Measurements from ENCODE around the gene GAS6.

GAS6 gene

GRCh38 chr13:113906571-113906970 lies 42.7 kb upstream of the GAS6 start:
- Histone ChIP-seq H3K27me3 (ENCODE audit: insufficient read depth, low read length) (no peaks in the 10 kb centered on the region), H3K14ac (ENCODE audit: low read length) (peak overlapping the region; percentile 35), H3K23ac (ENCODE audit: low read length) (no peak overlapping the region), H4K8ac (ENCODE audit: low read depth, low read length) (peak overlapping the region; percentile 22), H2AFZ (ENCODE audit: insufficient read depth, low read length, poor library complexity) (no peak overlapping the region), H3K4me2 (ENCODE audit: low read length) (no peak overlapping the region), H3K9me3 (ENCODE audit: insufficient read depth, low read depth, low read length) (no peaks in the 10 kb centered on the region), H3K36me3 (ENCODE audit: control insufficient read depth in 1 of 2, insufficient read depth in 2 of 2, low read length in 2 of 2) (no peaks in the 10 kb centered on the region), H3K27ac (ENCODE audit: low read depth, low read length) (no peak overlapping the region), H2BK12ac (ENCODE audit: low read length) (peak overlapping the region; percentile 83), H2AK5ac (ENCODE audit: low read length) (peak overlapping the region; percentile 83), H4K91ac (ENCODE audit: low read depth, low read length) (peak overlapping the region; percentile 82), H3K4me1 (ENCODE audit: control insufficient read depth in 1 of 2, insufficient read depth in 2 of 2, low read length in 2 of 2) (peaks cover 6 to 12% of the 10 kb centered on the region in 2 experiments), H3K79me1 (ENCODE audit: low read length) (peaks cover 9% of the 10 kb centered on the region), H2BK5ac (ENCODE audit: low read depth, low read length, poor library complexity) (peak overlapping the region; percentile 25), H4K12ac (ENCODE audit: low read depth, low read length) (no peak overlapping the region), H3K4ac (ENCODE audit: low read depth, low read length) (peak overlapping the region; percentile 24), H2BK120ac (ENCODE audit: insufficient read depth, low read length, poor library complexity) (peak overlapping the region; percentile 48), H3K18ac (ENCODE audit: low read length) (peak overlapping the region; percentile 67), H3K9ac (ENCODE audit: low read length) (no peak overlapping the region), H3K4me3 (ENCODE audit: low read depth, low read length) (no peak overlapping the region), H3K79me2 (ENCODE audit: control insufficient read depth, insufficient read depth, low read length, poor library complexity) (no peaks in the 10 kb centered on the region)
- DNase-seq, result no peak
- WGBS (ENCODE audit: extremely low coverage, insufficient coverage, insufficient read length), result no CpG with 5 or more reads among the region's 4 CpGs

- H4K91ac ChIP-seq (ENCODE audit: low read depth, low read length), result peak overlapping the region; percentile 55
- H3K9ac ChIP-seq (ENCODE audit: low read length), result no peak overlapping the region
- no peak overlapping the region for H3K27ac ChIP-seq (ENCODE audit: low read depth, low read length)
- no peaks in the 10 kb centered on the region for H3K79me2 ChIP-seq (ENCODE audit: control insufficient read depth, insufficient read depth, low read length, poor library complexity)
- H3K4me2 ChIP-seq (ENCODE audit: low read length), result no peak overlapping the region
- peak overlapping the region; percentile 61 for H2BK12ac ChIP-seq (ENCODE audit: low read length)
- H2BK5ac ChIP-seq (ENCODE audit: low read depth, low read length, poor library complexity), result no peak overlapping the region
- H3K18ac ChIP-seq (ENCODE audit: low read length), result no peak overlapping the region
- H2AK5ac ChIP-seq (ENCODE audit: low read length), result peak overlapping the region; percentile 84
- no peaks in the 10 kb centered on the region for H3K36me3 ChIP-seq (ENCODE audit: control insufficient read depth in 1 of 2, insufficient read depth in 2 of 2, low read length in 2 of 2)
- no peak overlapping the region for H3K4me3 ChIP-seq (ENCODE audit: low read depth, low read length)
- peaks cover 9% of the 10 kb centered on the region for H3K79me1 ChIP-seq (ENCODE audit: low read length)
- H4K8ac ChIP-seq (ENCODE audit: low read depth, low read length), result no peak overlapping the region
- H3K23ac ChIP-seq (ENCODE audit: low read length), result no peak overlapping the region
- H2BK120ac ChIP-seq (ENCODE audit: insufficient read depth, low read length, poor library complexity), result no peak overlapping the region
- DNase-seq, result no peak
- H3K9me3 ChIP-seq (ENCODE audit: insufficient read depth, low read depth, low read length), result no peaks in the 10 kb centered on the region
- no peak overlapping the region for H4K12ac ChIP-seq (ENCODE audit: low read depth, low read length)
- no peak overlapping the region for H2AFZ ChIP-seq (ENCODE audit: insufficient read depth, low read length, poor library complexity)
- no peak overlapping the region for H3K14ac ChIP-seq (ENCODE audit: low read length)
- no peaks in the 10 kb centered on the region for H3K27me3 ChIP-seq (ENCODE audit: insufficient read depth, low read length)
- WGBS (ENCODE audit: extremely low coverage, insufficient coverage, insufficient read length), result no CpG with 5 or more reads among the region's 8 CpGs
- no peak overlapping the region for H3K4ac ChIP-seq (ENCODE audit: low read depth, low read length)
- H3K4me1 ChIP-seq (ENCODE audit: control insufficient read depth in 1 of 2, insufficient read depth in 2 of 2, low read length in 2 of 2), result peaks cover 6 to 12% of the 10 kb centered on the region in 2 experiments
Measured at GRCh38 chr13:113905942-113906341, 42.1 kb upstream of the GAS6 start.

- H2BK12ac ChIP-seq (ENCODE audit: low read length), result no peak overlapping the region
- no peak overlapping the region for H3K14ac ChIP-seq (ENCODE audit: low read length)
- no peak overlapping the region for H2BK5ac ChIP-seq (ENCODE audit: low read depth, low read length, poor library complexity)
- H3K27ac ChIP-seq (ENCODE audit: low read depth, low read length), result no peak overlapping the region
- H3K4me1 ChIP-seq (ENCODE audit: control insufficient read depth in 1 of 2, insufficient read depth in 2 of 2, low read length in 2 of 2), result peaks cover 6 to 12% of the 10 kb centered on the region in 2 experiments
- H2AFZ ChIP-seq (ENCODE audit: insufficient read depth, low read length, poor library complexity), result no peak overlapping the region
- DNase-seq, result no peak
- no peak overlapping the region for H3K4me2 ChIP-seq (ENCODE audit: low read length)
- H3K18ac ChIP-seq (ENCODE audit: low read length), result no peak overlapping the region
- H2AK5ac ChIP-seq (ENCODE audit: low read length), result no peak overlapping the region
- H2BK120ac ChIP-seq (ENCODE audit: insufficient read depth, low read length, poor library complexity), result no peak overlapping the region
- no peak overlapping the region for H4K8ac ChIP-seq (ENCODE audit: low read depth, low read length)
- peaks cover 9% of the 10 kb centered on the region for H3K79me1 ChIP-seq (ENCODE audit: low read length)
- H3K4ac ChIP-seq (ENCODE audit: low read depth, low read length), result no peak overlapping the region
- H4K91ac ChIP-seq (ENCODE audit: low read depth, low read length), result no peak overlapping the region
- no peak overlapping the region for H3K4me3 ChIP-seq (ENCODE audit: low read depth, low read length)
- no peaks in the 10 kb centered on the region for H3K36me3 ChIP-seq (ENCODE audit: control insufficient read depth in 1 of 2, insufficient read depth in 2 of 2, low read length in 2 of 2)
- WGBS (ENCODE audit: extremely low coverage, insufficient coverage, insufficient read length), result no CpG with 5 or more reads among the region's 9 CpGs
- peak overlapping the region; percentile 52 for H3K23ac ChIP-seq (ENCODE audit: low read length)
- no peak overlapping the region for H4K12ac ChIP-seq (ENCODE audit: low read depth, low read length)
- H3K9ac ChIP-seq (ENCODE audit: low read length), result peak overlapping the region; percentile 24
- H3K9me3 ChIP-seq (ENCODE audit: insufficient read depth, low read depth, low read length), result no peaks in the 10 kb centered on the region
- no peaks in the 10 kb centered on the region for H3K27me3 ChIP-seq (ENCODE audit: insufficient read depth, low read length)
- no peaks in the 10 kb centered on the region for H3K79me2 ChIP-seq (ENCODE audit: control insufficient read depth, insufficient read depth, low read length, poor library complexity)
Measured at GRCh38 chr13:113905018-113905417, 41.1 kb upstream of the GAS6 start.

GRCh38 chr13:113904411-113904810 lies 40.5 kb upstream of the GAS6 start:
- Histone ChIP-seq H3K14ac (ENCODE audit: low read length) (no peak overlapping the region), H2BK120ac (ENCODE audit: insufficient read depth, low read length, poor library complexity) (no peak overlapping the region), H4K8ac (ENCODE audit: low read depth, low read length) (no peak overlapping the region), H2AK5ac (ENCODE audit: low read length) (no peak overlapping the region), H3K4me1 (ENCODE audit: control insufficient read depth in 1 of 2, insufficient read depth in 2 of 2, low read length in 2 of 2) (peaks cover 6 to 12% of the 10 kb centered on the region in 2 experiments), H3K27me3 (ENCODE audit: insufficient read depth, low read length) (no peaks in the 10 kb centered on the region), H2BK12ac (ENCODE audit: low read length) (no peak overlapping the region), H2BK5ac (ENCODE audit: low read depth, low read length, poor library complexity) (no peak overlapping the region), H3K4ac (ENCODE audit: low read depth, low read length) (no peak overlapping the region), H4K91ac (ENCODE audit: low read depth, low read length) (no peak overlapping the region), H3K9ac (ENCODE audit: low read length) (no peak overlapping the region), H3K79me1 (ENCODE audit: low read length) (peaks cover 9% of the 10 kb centered on the region), H3K36me3 (ENCODE audit: control insufficient read depth in 1 of 2, insufficient read depth in 2 of 2, low read length in 2 of 2) (no peaks in the 10 kb centered on the region), H3K4me3 (ENCODE audit: low read depth, low read length) (no peak overlapping the region), H3K23ac (ENCODE audit: low read length) (no peak overlapping the region), H3K18ac (ENCODE audit: low read length) (no peak overlapping the region), H3K79me2 (ENCODE audit: control insufficient read depth, insufficient read depth, low read length, poor library complexity) (no peaks in the 10 kb centered on the region), H4K12ac (ENCODE audit: low read depth, low read length) (no peak overlapping the region), H3K27ac (ENCODE audit: low read depth, low read length) (no peak overlapping the region), H3K9me3 (ENCODE audit: insufficient read depth, low read depth, low read length) (no peaks in the 10 kb centered on the region), H3K4me2 (ENCODE audit: low read length) (no peak overlapping the region), H2AFZ (ENCODE audit: insufficient read depth, low read length, poor library complexity) (no peak overlapping the region)
- DNase-seq, result no peak
- no CpG with 5 or more reads among the region's 8 CpGs for WGBS (ENCODE audit: extremely low coverage, insufficient coverage, insufficient read length)

Data from trophoblast cell (in vitro differentiated cells and primary cell).